RWPE1 (cell line): ENCODE data around the gene OR2T6.

Experiments
- CTCF ChIA-PET: fragments of 350-600 bp; sonication (Branson Sonifier 250); formaldehyde crosslinking; extraction: SDS; loops from one replicate; lab custom pipeline; 2021; lab: Yijun Ruan, JAX
- POLR2A ChIA-PET: fragments of 400-600 bp; formaldehyde crosslinking; extraction: SDS; loops from one replicate; lab custom pipeline; 2020; ENCODE audit warnings: antibody characterized with exemption; ENCODE audit not compliant: low non-redundant PET; lab: Yijun Ruan, JAX
- DNase-seq: peaks from one replicate; pipeline ENCODE4 v3.0.0; 2012; ENCODE audit warnings: low spot score
- H3K27ac ChIP-seq: fragments of 450-650 bp; 2 replicates; pipeline ENCODE4 v1.5.1; 2017
- TF ChIP-seq, protein P1 (sequence below): fragments of 450-650 bp; conservative IDR thresholded peaks from 2 replicates; pipeline ENCODE4 v1.5.1; 2017; ENCODE audit warnings: low read depth, mild to moderate bottlenecking

OR2T6 gene

DNA sequence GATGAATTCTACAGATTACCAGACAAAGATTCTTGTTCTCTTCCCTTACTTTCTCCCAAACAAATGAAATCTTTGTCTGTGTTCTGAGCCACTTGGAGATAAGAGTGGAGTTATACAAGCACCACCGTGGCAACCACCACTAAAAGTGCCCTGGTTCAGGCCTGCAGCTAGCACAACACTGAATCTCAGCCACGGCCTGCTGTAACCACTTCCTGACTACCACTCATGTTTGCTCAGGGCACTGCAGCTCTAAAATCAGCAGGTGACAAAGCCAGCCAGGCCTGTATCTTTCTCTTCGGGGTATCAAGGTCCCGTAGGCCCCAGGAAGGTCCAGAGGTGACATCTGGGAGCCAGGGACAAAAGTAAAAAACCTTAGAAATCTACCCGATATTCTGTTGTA, 3.2 kb upstream of the OR2T6 start:
- TF ChIP-seq, protein P1, sequence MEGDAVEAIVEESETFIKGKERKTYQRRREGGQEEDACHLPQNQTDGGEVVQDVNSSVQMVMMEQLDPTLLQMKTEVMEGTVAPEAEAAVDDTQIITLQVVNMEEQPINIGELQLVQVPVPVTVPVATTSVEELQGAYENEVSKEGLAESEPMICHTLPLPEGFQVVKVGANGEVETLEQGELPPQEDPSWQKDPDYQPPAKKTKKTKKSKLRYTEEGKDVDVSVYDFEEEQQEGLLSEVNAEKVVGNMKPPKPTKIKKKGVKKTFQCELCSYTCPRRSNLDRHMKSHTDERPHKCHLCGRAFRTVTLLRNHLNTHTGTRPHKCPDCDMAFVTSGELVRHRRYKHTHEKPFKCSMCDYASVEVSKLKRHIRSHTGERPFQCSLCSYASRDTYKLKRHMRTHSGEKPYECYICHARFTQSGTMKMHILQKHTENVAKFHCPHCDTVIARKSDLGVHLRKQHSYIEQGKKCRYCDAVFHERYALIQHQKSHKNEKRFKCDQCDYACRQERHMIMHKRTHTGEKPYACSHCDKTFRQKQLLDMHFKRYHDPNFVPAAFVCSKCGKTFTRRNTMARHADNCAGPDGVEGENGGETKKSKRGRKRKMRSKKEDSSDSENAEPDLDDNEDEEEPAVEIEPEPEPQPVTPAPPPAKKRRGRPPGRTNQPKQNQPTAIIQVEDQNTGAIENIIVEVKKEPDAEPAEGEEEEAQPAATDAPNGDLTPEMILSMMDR: no peak
- DNase-seq: no peak
- no peak overlapping the region for H3K27ac ChIP-seq
- CTCF ChIA-PET: no interaction called here
- POLR2A ChIA-PET: no interaction called here

DNA sequence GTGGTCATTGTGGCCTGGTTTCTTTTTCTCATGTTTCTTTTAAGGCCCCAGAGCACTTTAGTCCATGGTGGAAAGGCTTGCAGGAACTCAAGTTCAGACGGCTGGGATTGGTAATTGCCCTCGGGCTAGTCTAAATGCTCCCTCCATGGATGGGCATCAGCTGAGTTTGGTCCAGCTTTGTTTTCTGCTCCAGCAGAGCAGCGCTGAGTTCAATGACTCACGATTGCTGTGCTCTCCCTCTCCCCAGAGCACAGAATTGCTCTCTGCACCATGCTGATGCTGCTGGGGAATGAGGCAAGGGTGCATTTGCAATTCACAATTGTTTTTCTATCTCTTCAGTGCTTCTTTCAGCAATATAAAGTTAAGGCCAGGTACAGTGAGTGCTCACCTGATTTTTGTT, 1.8 kb upstream of the OR2T6 start:
- POLR2A ChIA-PET: no interaction called here
- CTCF ChIA-PET: no interaction called here
- no peak for DNase-seq
- H3K27ac ChIP-seq: no peak overlapping the region
- TF ChIP-seq, protein P1: no peak

DNA sequence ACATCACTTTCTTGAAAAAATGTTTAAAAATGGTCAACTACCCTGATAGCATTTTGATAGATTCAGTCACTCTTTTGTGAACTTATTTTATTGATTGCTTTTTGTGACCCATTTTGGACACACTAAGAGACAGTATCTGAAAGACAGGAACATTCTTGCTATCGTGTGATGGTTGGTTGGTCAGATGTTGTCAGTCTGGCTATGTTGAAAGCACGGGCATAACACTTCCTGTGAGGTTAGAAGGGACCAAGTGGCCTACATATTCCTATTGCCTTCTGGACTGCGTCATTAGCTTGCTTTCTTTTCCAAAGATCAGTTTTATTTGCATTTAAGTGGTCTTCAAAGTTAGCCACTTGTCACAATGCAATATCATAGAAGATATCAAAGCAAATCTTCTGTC, 1.4 kb downstream of the OR2T6 start:
- no peak for DNase-seq
- H3K27ac ChIP-seq: no peak overlapping the region
- POLR2A ChIA-PET: no interaction called here
- TF ChIP-seq, protein P1: no peak
- CTCF ChIA-PET: no interaction called here

DNA sequence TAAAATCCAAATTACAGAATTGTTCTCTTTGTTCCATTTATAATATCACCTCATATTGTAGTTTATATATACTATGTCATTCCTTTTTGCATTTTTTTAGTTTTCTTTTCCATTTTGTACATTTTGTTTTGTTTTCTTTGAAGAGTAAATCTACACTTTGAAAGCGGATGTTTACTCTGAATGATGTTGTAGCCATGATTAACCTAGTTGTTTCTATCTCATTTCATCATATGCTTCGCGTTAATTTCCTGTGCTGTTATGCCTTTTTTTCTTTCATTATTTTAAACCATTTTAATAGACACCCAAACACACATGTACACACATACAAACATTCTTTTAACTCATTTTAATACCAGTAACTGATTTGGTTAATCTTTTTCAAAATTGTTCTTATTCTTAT, 5.3 kb downstream of the OR2T6 start:
- no peak overlapping the region for H3K27ac ChIP-seq
- DNase-seq: no peak
- POLR2A ChIA-PET: no interaction called here
- CTCF ChIA-PET: no interaction called here
- TF ChIP-seq, protein P1: no peak

DNA sequence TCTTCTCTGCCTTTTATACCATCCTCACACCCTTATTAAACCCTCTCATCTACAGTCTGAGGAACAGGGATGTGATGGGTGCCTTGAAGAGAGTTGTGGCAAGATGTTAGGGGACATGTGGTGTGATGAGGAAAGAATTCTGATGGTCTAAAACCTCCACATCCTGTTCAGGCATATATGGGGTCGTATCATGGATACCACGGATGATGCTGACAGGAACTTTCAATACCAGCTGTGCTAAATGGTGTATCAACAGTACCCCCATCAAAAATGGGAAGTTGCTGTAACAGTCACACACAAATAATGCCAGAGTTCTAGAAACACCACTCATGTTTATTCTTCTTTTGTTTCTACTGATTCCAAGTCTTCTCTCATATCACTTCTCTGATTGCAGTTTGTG, 12.9 kb downstream of the OR2T6 start:
- POLR2A ChIA-PET: no interaction called here
- DNase-seq: no peak
- CTCF ChIA-PET: no interaction called here

DNA sequence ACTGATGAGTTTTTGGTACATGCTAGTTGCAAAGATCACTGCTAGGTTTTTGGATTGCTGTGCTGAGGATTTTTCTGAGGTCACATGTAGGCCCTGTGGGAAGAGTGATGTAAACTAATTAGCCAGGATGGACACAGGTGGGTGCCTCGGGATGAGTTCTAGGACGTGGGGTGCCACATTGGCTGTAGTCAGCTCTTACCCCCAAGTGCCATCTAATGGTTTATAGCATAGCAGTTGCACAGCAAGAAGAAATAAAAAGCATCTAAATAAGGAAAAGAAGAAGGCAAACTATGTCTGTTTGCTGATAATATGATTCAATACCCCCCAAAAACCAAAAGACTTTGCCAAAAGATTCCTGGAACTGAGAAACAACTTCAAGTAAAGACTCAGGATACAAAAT, 17.5 kb downstream of the OR2T6 start:
- ChIA-PET POLR2A (no interaction called here), CTCF (no interaction called here)
- H3K27ac ChIP-seq: no peak overlapping the region
- no peak for DNase-seq
- TF ChIP-seq, protein P1: no peak

More for the DNA sequence above, 12.9 kb downstream of the OR2T6 start:
- TF ChIP-seq, protein P1: no peak
- H3K27ac ChIP-seq: no peak overlapping the region

DNA sequence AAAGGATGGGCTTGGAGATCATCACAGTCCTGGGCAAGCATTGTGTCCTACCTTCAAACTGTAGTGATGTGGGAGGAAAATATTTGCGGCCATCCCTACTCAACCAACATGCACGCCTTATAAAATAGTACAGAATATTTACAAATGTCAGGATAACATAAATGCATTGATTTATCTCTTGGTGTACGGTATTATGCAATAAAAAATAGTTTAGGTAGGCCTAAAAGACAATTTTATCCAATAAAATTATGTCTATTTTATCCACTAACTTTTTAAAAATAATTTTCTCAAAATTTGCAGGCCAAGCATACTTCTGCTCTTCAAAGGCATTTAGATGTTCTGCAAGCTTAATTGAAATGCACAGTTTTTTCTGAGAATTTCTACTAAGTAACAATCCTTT, 27.2 kb downstream of the OR2T6 start, which contains the start of gene OR2T1:
Gene OR2T1, plus strand, starts transcription at position 301 of the 400 bp plus-strand sequence. CDS start 3,100 bp downstream, outside the sequence.
- CTCF ChIA-PET: no interaction called here
- POLR2A ChIA-PET: no interaction called here

More for the DNA sequence above, 27.2 kb downstream of the OR2T6 start, which contains the start of gene OR2T1:
- no peak for DNase-seq
- H3K27ac ChIP-seq: no peak within 1 kb of the TSS
- TF ChIP-seq, protein P1: no peak
